SJCRH30 (cell line): Measurements from ENCODE around the gene CCNB2. TPM values are rescaled to one million over a fixed set of nuclear protein-coding genes. Genes with fewer than 3 reads are reported as not detected.
"Not testable (repeated sequence)": the region's sequence is repeated elsewhere in the genome, so short reads cannot be mapped to it uniquely, and the experiment has no call there.

Experiments
- DNase-seq, 2 experiments: peaks; one replicate each; pipeline ENCODE4 v3.0.0-alpha.2; 2015 to 2020
- H3K27ac ChIP-seq: fragments of 250-450 bp; sonication (Bioruptor Pico); 2 replicates; pipeline ENCODE4 v1.5.1; 2020; ENCODE audit warnings: mild to moderate bottlenecking, moderate library complexity
- H3K27me3 ChIP-seq: fragments of 250-450 bp; sonication (Bioruptor Pico); 2 replicates; pipeline ENCODE4 v1.5.1; 2020; ENCODE audit warnings: mild to moderate bottlenecking, moderate library complexity
- H3K36me3 ChIP-seq: fragments of 250-450 bp; sonication (Bioruptor Pico); 2 replicates; pipeline ENCODE4 v1.5.1; 2020; ENCODE audit warnings: mild to moderate bottlenecking, moderate library complexity
- H3K4me1 ChIP-seq: fragments of 250-450 bp; sonication (Bioruptor Pico); 2 replicates; pipeline ENCODE4 v1.5.1; 2020; ENCODE audit warnings: mild to moderate bottlenecking, moderate library complexity
- H3K4me3 ChIP-seq: fragments of 250-450 bp; sonication (Bioruptor Pico); 2 replicates; pipeline ENCODE4 v1.5.1; 2020; ENCODE audit warnings: mild to moderate bottlenecking, moderate library complexity
- H3K9me3 ChIP-seq: fragments of 250-450 bp; sonication (Bioruptor Pico); replicated peaks from 2 replicates; pipeline ENCODE4 v1.5.1; 2020; ENCODE audit warnings: mild to moderate bottlenecking, moderate library complexity
- total RNA-seq: library from RNA; depleted of rRNA; stranded (reverse); fragments of >200 nt; shearing (Covaris generic); gene quantifications from 2 replicates; pipeline ENCODE4 v1.2.3, GENCODE V29; 2014

CCNB2 gene
- total RNA-seq, 1 experiment from 2014 or later, result 201 TPM

DNA sequence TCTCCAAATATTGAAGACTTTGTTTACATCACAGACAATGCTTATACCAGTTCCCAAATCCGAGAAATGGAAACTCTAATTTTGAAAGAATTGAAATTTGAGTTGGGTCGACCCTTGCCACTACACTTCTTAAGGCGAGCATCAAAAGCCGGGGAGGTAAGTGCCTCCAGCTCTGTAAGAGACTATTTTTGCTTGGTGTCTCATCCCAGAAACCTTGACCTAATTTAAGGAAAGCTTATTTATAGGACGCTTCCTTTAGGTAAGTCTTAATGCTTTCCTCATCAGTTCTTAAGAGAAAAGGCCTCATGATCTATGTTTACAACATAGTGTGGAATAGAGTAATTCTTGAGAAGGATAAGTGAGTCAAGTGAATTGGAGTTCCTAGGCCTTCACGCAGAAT, 11.8 kb downstream of the CCNB2 start:
- no peak for DNase-seq
- Histone ChIP-seq H3K9me3 (no peaks in the 10 kb centered on the region), H3K27me3 (no peaks in the 10 kb centered on the region), H3K36me3 (peaks cover 92% of the 10 kb centered on the region), H3K4me1 (no peaks in the 10 kb centered on the region), H3K27ac (no peak overlapping the region), H3K4me3 (no peak overlapping the region)

- no peaks in the 10 kb centered on the region for H3K9me3 ChIP-seq
- no peaks in the 10 kb centered on the region for H3K4me1 ChIP-seq
- no peak overlapping the region for H3K4me3 ChIP-seq
- H3K36me3 ChIP-seq, result peaks cover 92% of the 10 kb centered on the region
- no peaks in the 10 kb centered on the region for H3K27me3 ChIP-seq
- H3K27ac ChIP-seq, result no peak overlapping the region
- DNase-seq, result no peak
Observed at GRCh38 chr15:59119625-59120024, 14.7 kb downstream of the CCNB2 start.

GRCh38 chr15:59120937-59121336, 16.0 kb downstream of the CCNB2 start:
- Histone ChIP-seq H3K4me1 (no peaks in the 10 kb centered on the region), H3K27me3 (no peaks in the 10 kb centered on the region), H3K36me3 (peaks cover 92% of the 10 kb centered on the region), H3K9me3 (no peaks in the 10 kb centered on the region; the same call in 1 of the 2 replicates), H3K27ac (no peak overlapping the region), H3K4me3 (no peak overlapping the region)
- DNase-seq, result no peak

- Histone ChIP-seq H3K4me3 (no peak overlapping the region), H3K4me1 (no peaks in the 10 kb centered on the region), H3K27ac (no peak overlapping the region), H3K27me3 (no peaks in the 10 kb centered on the region), H3K9me3 (peaks cover 4% of the 10 kb centered on the region), H3K36me3 (peaks cover 91% of the 10 kb centered on the region)
- DNase-seq, result no peak
Observed at GRCh38 chr15:59124261-59124660, 19.3 kb downstream of the CCNB2 start.

GRCh38 chr15:59125683-59126082, 20.7 kb downstream of the CCNB2 start:
- H3K27me3 ChIP-seq, result not testable (repeated sequence)
- peaks cover 92% of the 10 kb centered on the region for H3K36me3 ChIP-seq

GRCh38 chr15:59127255-59127654, 22.3 kb downstream of the CCNB2 start:
- H3K36me3 ChIP-seq, result peaks cover 98% of the 10 kb centered on the region
- not testable (repeated sequence) for H3K4me3 ChIP-seq, H3K4me1 ChIP-seq, H3K9me3 ChIP-seq, H3K27ac ChIP-seq, DNase-seq, H3K27me3 ChIP-seq

More at GRCh38 chr15:59125683-59126082, 20.7 kb downstream of the CCNB2 start:
- H3K4me3 ChIP-seq, H3K27ac ChIP-seq, H3K4me1 ChIP-seq, H3K9me3 ChIP-seq, DNase-seq: not testable (repeated sequence)

DNA sequence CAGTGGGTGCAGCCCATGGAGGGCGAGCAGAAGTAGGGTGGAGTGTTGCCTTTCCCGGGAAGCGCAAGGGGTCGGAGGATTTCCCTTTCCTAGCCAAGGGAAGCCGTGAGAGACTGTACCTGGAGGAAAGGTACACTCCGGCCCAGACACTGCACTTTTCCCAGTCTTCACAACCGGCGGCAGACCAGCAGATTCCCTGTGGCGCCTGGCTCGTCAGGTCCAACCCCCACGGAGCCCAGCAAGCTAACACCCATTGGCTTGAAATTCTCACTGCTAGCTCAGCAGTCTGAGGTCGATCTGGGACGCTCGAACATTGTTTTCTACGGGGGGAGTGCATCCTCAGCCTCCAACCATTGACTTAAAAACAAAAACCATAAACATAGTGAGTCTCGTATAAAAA, 26.5 kb downstream of the CCNB2 start:
- Histone ChIP-seq H3K4me1 (no peaks in the 10 kb centered on the region), H3K36me3 (peaks cover 97% of the 10 kb centered on the region), H3K4me3 (no peak overlapping the region), H3K27ac (no peak overlapping the region), H3K27me3 (no peaks in the 10 kb centered on the region), H3K9me3 (peaks cover 9% of the 10 kb centered on the region)
- no peak for DNase-seq

DNA sequence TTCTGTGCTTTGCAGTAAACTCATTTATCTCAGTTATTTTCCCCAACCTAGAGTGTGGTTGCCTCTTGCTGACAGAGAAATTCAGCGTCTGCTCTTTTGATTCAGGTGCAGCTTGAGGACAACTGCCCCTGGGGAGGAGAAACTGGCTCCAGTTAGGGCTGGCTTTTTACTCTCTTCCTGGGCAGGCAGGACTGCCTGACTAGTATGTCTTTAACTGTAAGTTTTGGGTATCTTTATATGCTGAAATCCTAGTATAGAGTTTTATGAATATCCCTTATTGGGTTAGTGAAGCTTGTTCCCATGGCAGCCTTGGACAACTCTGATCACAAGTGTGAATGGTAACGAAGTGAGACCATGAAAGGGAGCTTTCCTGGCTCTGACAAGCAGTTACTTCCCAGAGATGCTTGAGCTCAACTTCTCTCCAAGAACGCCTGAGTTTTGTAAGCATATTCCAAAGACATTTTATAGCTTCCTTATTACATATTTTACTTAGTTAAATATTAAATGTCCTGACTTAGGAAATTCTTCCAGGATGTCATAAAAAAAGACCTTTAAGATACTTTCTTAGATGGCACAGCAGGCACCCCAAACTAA, 27.1 kb downstream of the CCNB2 start:
- Histone ChIP-seq H3K27ac (no peak overlapping the region), H3K27me3 (no peaks in the 10 kb centered on the region), H3K4me3 (no peak overlapping the region), H3K9me3 (peaks cover 8% of the 10 kb centered on the region), H3K4me1 (no peaks in the 10 kb centered on the region), H3K36me3 (peaks cover 96% of the 10 kb centered on the region)
- no peak for DNase-seq

DNA sequence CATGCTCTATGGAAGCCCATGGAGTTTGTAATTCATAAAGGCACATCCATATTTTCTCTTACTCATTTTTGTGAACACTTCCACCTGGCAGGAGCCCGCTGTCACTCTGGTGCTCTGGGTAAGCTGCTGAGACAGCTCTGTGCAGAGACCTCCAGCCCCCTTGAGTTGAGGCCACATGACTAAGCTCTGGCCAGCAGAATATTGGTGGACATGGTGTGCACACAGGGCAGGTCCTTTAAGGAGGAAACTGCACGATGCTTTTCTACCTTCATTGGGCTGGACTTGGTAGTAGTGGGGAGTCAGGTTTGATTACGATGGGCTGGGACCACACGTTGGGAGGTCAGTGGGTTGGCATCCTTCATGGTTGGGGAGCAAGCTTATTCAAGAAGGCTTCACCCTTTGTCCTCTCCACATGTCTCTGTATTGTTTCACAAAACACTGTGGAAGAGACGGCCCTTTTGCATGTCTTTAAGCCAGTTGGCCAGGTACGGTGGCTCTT, 29.0 kb downstream of the CCNB2 start:
- Histone ChIP-seq H3K4me1 (no peaks in the 10 kb centered on the region), H3K36me3 (peaks cover 96% of the 10 kb centered on the region), H3K4me3 (no peak overlapping the region), H3K27me3 (no peaks in the 10 kb centered on the region), H3K27ac (no peak overlapping the region), H3K9me3 (peaks cover 4% of the 10 kb centered on the region; the same call in 1 of the 2 replicates)
- DNase-seq, result no peak

- no peak overlapping the region for H3K4me3 ChIP-seq
Observed at GRCh38 chr15:59137566-59137965, 32.6 kb downstream of the CCNB2 start.

DNA sequence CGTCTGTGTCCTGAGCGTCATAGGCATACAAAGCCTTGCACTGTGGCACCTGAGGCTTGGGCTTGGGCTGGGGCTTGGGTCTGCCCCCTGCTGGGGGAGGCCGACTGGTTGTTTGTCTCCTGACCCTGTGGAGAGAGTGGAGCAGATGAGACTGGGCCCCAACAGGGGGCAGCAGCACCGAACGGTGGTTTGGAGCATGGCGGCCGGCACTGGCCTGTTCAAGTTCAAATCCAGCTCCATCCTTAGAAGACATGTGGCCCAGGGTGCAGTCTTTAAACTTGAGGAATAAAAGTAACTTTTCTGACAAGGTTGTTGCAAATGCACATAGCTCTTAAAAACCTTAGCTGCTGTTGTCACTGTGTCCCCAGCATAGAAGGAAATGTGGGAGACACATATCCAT, 33.3 kb downstream of the CCNB2 start:
- no peaks in the 10 kb centered on the region for H3K4me1 ChIP-seq
- H3K27me3 ChIP-seq, result no peaks in the 10 kb centered on the region
- peak; percentile 53 to 69 for DNase-seq
- H3K36me3 ChIP-seq, result peaks cover 76% of the 10 kb centered on the region
- no peak overlapping the region for H3K27ac ChIP-seq
- H3K9me3 ChIP-seq, result no peaks in the 10 kb centered on the region
- no peak overlapping the region for H3K4me3 ChIP-seq

More at GRCh38 chr15:59137566-59137965, 32.6 kb downstream of the CCNB2 start:
- Histone ChIP-seq H3K9me3 (no peaks in the 10 kb centered on the region), H3K36me3 (peaks cover 83% of the 10 kb centered on the region), H3K27ac (no peak overlapping the region), H3K4me1 (no peaks in the 10 kb centered on the region), H3K27me3 (no peaks in the 10 kb centered on the region)
- no peak for DNase-seq

- Histone ChIP-seq H3K36me3 (peaks cover 68% of the 10 kb centered on the region), H3K27me3 (no peaks in the 10 kb centered on the region), H3K4me3 (no peak overlapping the region), H3K27ac (no peak overlapping the region), H3K4me1 (no peaks in the 10 kb centered on the region), H3K9me3 (no peaks in the 10 kb centered on the region)
- DNase-seq, result no peak
Observed at GRCh38 chr15:59140422-59141226, 35.7 kb downstream of the CCNB2 start.

- no peaks in the 10 kb centered on the region for H3K27me3 ChIP-seq
- H3K4me3 ChIP-seq, result no peak overlapping the region
- peaks cover 55% of the 10 kb centered on the region for H3K36me3 ChIP-seq
- no peaks in the 10 kb centered on the region for H3K9me3 ChIP-seq
- no peaks in the 10 kb centered on the region for H3K4me1 ChIP-seq
- no peak overlapping the region for H3K27ac ChIP-seq
- DNase-seq, result peak; percentile 25 to 38
Observed at GRCh38 chr15:59143281-59143680, 38.3 kb downstream of the CCNB2 start.

DNA sequence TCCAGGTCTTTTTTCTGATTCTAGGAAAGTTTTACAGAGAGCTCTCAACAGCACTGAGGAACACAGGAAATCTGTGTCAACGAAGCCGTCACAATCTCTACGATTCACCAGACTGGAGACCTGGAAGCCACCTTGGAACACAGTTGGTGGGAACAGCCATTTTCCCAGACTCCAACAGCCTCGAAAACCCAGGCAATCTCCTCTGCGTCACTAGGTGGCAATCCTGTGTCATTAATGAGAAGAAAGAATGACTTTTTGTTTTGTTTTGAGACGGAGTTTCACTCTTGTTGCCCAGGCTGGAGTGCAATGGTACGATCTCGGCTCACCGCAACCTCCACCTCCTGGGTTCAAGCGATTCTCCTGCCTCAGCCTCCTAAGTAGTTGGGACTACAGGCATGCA, 39.6 kb downstream of the CCNB2 start:
- not testable (repeated sequence) for H3K27ac ChIP-seq, H3K27me3 ChIP-seq, H3K9me3 ChIP-seq, H3K4me1 ChIP-seq, H3K4me3 ChIP-seq, DNase-seq
- peaks cover 55% of the 10 kb centered on the region for H3K36me3 ChIP-seq

DNA sequence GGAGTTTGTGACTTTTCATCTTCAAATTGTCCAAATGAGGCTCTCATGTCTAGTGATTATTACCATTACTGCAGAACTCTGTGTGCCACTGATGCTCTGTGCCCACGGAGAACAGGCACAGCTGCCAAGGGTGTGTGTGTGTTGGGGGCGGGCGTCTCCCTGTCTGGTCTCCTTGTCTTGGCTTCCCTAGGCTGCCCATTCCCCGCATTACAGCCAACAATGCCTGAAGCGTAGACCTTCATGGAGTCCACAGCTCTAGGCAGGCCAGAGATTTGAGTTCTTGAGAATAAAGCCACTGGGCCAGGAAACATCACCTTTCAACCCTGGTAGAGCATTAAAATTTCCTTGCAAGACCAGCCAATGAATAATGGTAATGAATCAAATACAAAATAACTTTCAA, 42.7 kb downstream of the CCNB2 start:
- Histone ChIP-seq H3K36me3 (peaks cover 57% of the 10 kb centered on the region), H3K4me3 (no peak overlapping the region), H3K27me3 (no peaks in the 10 kb centered on the region), H3K9me3 (no peaks in the 10 kb centered on the region), H3K27ac (no peak overlapping the region), H3K4me1 (no peaks in the 10 kb centered on the region)
- no peak for DNase-seq
